Adipose tissue (tissue), 3 donors: Measurements from ENCODE around the gene GMCL1. TPM values are rescaled to one million over a fixed set of nuclear protein-coding genes. Genes with fewer than 3 reads are reported as not detected.
"Not testable (repeated sequence)": the region's sequence is repeated elsewhere in the genome, so short reads cannot be mapped to it uniquely, and the experiment has no call there.

ENCODE experiments used
- H3K27ac ChIP-seq: one replicate; pipeline ENCODE4 v1.5.1; 2013; ENCODE audit warnings: low read depth, low read length
- WGBS, 3 donors: extraction: QIAGEN DNeasy Blood & Tissue Kit; methylation state at CpG; one replicate each; pipeline ENCODE4 v1.1.7; 2013; 5-methylcytosine and 5-hydroxymethylcytosine counted together
- polyA plus RNA-seq, 3 donors: library from polyadenylated mRNA; stranded (reverse); fragments of 200-250 nt; gene quantifications; one replicate each; pipeline ENCODE4 v1.2.3, GENCODE V29; 2013
- donor health status: healthy with polysubstance abuse.
- donor health status: Bipolar disorder and iron deficiency.
- donor health status: healthy.

Gene GMCL1
- polyA plus RNA-seq, 3 donors = 5.8 to 9.2 (median 8.8) TPM

DNA sequence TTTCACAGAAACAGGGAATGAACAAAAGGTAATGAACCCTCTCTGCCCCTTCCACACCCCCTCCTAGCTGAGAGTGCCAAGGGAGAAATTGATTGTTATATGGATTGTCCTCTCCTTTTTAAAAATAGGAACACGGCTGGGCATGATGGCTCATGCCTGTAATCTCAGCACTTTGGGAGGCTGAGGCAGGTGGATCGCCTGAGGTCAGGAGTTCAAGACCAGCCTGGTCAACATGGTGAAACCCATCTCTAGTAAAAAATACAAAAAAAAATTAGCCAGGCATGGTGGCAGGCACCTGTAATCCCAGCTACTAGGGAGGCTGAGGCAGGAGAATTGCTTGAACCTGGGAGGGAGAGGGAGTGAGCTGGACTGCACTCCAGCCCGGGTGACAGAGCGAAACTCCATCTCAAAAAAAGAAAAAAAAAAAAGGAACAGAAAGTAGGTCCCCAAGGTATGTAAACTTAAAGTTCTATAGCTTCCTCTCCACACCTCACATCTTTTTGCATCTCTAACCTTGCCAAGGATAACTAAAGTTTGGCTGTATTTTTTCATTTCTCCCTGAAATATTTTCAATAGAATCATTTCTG lies 26.6 kb upstream of the GMCL1 start:
- not testable (repeated sequence) for H3K27ac ChIP-seq
- 78 to 92% (median 78%) methylated on average over 4 of the region's 4 CpGs for whole genome bisulfite sequencing, 3 donors

GRCh38 chr2:69804416-69804815 lies 25.0 kb upstream of the GMCL1 start:
- WGBS, 3 donors = 52 to 81% (median 63%) methylated on average over 11 of the region's 11 CpGs
- no peak overlapping the region for H3K27ac ChIP-seq

GRCh38 chr2:69805887-69806286 lies 23.6 kb upstream of the GMCL1 start:
- WGBS, 3 donors = 82 to 94% (median 89%) methylated on average over 1 of the region's 1 CpG
- no peak overlapping the region for H3K27ac ChIP-seq

DNA sequence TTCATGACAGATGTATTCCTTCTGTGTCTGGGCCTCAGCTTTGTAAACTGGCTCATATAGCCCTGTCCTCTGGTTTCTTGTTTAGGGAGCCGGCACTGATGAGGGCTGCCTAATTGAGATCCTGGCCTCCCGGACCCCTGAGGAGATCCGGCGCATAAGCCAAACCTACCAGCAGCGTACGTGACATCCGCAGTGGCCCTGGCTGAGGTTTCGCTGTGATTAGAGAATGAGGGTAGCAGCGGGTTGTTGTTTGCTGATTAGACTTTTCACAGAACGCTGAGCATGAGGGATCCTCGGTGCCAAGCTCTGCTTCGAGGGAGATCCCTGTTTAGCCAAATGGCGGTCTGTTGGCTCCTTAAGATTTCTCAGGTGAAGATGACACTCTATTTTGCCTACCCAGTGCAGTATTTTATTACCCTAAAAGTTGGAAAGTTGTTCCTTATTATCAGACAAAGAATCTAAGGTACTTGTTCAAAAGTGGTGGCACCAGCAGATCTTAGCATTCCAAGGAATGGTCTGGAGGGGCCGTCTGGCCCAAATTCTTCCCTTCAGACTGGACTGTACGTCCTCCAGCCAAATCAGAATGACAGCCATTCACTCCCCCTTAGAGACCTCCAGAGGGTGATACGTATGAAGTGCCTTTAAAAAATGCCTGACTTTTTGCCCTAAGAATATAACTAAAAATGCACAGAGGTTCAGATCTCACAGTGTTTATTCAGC lies 21.5 kb upstream of the GMCL1 start:
- 92 to 96% (median 94%) methylated on average over 16 of the region's 16 CpGs for WGBS, 3 donors
- no peak overlapping the region for H3K27ac ChIP-seq

- 94 to 95% (median 95%) methylated on average over 6 of the region's 6 CpGs for WGBS, 3 donors
- H3K27ac ChIP-seq = no peak overlapping the region
These were observed 18.9 kb upstream of the GMCL1 start for GRCh38 chr2:69810550-69810949.

DNA sequence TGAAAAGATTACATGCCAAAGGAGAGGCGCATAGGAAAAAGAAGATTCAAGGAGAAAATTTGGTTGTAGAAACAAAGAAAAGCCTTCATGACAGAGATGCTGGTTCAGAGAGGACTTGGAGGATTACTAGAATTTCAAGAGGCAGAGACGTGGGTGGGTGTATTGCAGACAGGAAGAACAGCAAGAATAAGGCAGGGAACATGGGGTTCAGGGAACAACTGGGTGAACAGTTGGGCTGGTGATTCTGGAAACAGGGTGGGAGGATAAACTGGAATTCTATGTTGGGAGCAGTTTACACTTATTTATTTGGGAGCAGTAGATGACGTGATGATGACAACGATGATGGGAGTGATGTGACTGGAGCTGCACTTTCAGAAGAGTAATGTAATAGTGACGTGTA lies 18.4 kb upstream of the GMCL1 start:
- WGBS, 3 donors = 89 to 90% (median 89%) methylated on average over 5 of the region's 5 CpGs
- H3K27ac ChIP-seq = no peak overlapping the region

DNA sequence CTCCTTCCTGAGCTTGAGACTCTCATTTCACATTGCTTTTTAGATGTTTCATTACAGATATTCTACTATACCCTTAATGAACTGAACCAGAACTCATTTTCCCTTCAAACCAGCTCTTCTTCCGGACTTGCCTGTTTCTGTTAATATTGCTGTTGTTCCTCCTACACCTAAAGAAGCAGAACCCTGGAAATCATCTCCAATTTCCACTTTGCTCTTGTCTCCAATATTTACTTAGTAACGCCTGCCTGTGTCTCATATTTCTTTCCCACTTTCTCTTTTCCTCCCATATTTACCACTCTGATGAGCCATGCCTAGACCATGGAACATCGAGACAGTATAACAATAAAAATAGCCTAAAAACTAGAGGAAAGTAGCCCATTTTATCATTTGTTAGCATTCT lies 17.9 kb upstream of the GMCL1 start:
- H3K27ac ChIP-seq = no peak overlapping the region
- 78 to 85% (median 80%) methylated on average over 3 of the region's 3 CpGs for WGBS, 3 donors

DNA sequence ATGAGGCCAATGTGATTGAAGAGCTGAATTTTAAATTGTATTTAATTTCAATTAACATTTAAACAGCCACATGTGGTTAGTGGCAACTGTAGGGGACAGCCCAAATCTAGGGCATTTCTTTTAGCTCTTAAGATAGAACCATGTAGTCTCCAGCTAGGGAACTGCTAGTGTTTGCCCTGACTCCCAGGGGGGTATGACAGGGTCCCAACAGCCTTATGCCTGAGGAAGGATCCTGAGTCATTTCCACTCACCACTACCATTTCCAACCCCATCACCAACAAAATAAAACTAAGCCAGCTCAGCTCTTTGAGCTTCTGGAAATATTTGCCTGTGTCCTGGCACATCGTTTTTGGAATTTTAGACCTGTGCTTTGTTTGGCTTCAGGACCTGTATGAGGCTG lies 13.7 kb upstream of the GMCL1 start:
- 38 to 72% (median 70%) methylated on average over 1 of the region's 1 CpG for WGBS, 3 donors
- no peak overlapping the region for H3K27ac ChIP-seq

DNA sequence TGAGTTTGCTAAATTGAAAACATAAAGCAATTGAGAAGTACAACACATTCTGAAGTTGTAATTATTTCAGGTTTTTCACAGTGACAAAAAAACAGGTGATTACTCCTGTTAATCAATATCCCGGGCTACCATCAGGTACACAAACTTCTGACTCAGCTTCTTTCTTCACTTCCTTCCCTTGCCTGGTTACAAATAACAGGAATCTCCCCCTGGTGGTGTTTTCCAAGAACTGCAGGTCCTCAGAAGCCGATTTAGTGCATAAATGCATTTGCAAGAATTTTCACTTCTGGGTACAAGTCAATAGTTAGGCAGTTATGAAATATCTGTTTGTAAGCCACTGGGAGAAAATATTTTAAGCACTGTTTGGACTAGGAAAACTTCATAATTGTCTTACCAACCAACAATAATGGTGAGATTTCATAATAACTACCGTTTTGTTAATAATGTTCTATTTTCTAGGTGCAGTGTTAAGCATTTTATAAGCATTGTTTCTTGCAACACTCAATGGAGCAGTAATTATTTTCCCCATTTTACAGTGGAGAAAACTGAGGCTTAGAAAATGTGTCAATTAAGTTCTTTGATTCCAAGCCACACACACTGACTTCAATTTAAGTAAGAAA lies 12.4 kb upstream of the GMCL1 start:
- 11 to 15% (median 13%) methylated on average over 3 of the region's 3 CpGs for WGBS, 3 donors

DNA sequence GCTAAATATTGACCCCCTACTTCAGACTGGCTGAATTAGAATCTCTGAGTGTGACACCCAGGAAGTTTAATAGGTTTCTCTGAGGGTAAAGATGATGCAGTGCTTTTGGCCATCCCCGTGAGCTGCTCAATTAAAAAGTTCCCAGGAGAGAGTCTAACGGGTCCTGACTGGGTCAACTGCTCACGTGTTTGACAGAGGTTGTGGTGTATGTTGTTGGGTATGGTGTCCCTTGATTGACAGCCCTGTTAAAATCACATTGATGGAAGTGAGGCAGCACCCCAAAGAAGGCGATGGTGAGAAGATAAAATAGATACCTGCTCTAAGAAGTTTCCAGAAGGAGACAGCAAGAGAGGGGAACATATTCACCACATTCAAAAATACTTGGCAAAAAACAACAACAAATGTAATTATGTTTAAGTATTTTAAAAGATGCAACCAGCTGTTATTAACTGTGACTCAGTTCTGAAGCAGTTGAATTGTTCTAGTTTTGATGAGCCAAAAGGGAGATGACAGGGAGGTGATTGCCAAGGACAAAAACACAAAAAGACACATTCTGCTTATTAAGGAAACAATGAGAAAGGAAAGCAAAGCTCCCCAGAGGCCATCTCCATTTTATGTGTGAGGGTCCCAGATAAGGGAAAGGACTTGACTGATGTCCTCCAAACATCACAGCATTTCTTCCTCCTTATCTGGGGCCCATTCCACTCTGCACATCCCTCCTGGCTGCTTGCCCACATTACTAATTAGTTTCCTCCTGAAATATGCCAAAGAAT lies 11.5 kb upstream of the GMCL1 start:
- H3K27ac ChIP-seq = no peak overlapping the region
- WGBS, 3 donors = 61 to 78% (median 74%) methylated on average over 4 of the region's 4 CpGs

More for the DNA sequence above, 12.4 kb upstream of the GMCL1 start:
- no peak overlapping the region for H3K27ac ChIP-seq

DNA sequence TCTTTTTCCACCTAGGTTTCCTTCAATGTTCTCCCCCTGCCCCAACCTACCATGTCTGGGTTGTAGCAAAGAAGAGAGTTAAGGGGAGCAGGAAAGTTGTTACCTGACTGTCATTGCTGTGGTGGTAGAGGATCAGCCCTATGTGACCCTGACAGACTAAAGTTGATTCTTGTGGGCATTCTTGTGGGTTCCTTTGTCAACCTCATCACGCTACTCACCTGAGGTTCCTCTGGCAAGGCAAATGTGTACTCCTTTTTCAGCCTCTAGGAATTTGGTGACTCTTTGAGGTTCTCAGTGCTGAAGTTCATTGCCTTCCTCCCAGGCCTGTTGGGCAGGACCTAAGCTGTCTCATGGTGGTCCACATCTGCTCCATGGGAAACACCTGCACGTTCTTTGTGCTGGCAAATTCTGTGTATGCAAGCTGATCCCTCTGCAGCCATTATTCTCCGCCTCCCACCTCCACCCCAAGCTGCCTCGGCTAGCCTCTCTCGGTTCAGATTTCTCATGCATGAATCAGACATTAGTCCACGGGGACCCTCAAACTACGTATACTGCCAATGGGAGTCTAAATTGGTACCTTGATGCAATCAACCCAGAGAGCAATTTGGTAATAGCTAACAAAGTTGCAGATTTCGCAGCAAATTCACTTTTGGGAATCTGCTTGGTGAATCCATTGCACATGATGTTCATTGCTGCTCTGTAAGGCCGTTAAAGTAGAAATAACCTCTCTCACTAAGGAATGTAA lies 1.5 kb upstream of the GMCL1 start:
- H3K27ac ChIP-seq = no peak overlapping the region
- 69 to 78% (median 71%) methylated on average over 9 of the region's 9 CpGs for WGBS, 3 donors

- 5 to 8% (median 6%) methylated on average over 7 of the region's 7 CpGs for WGBS, 3 donors
These were observed 563 bp upstream of the GMCL1 start for GRCh38 chr2:69828938-69829255.

GRCh38 chr2:69830045-69830905 lies 815 bp downstream of the GMCL1 start:
- WGBS, 3 donors = 1% methylated on average over 43 to 45 of the region's 45 CpGs
- H3K27ac ChIP-seq = no peak overlapping the region

More at GRCh38 chr2:69828938-69829255, 563 bp upstream of the GMCL1 start:
- no peak overlapping the region for H3K27ac ChIP-seq

GRCh38 chr2:69830906-69831241 lies 1.4 kb downstream of the GMCL1 start:
- not testable (repeated sequence) for H3K27ac ChIP-seq
- WGBS, 3 donors = 72 to 87% (median 85%) methylated on average over 13 of the region's 13 CpGs

- no peak overlapping the region for H3K27ac ChIP-seq
- WGBS, 3 donors = 91 to 96% (median 94%) methylated on average over 6 of the region's 6 CpGs
These were observed 2.0 kb downstream of the GMCL1 start for GRCh38 chr2:69831354-69831905.

DNA sequence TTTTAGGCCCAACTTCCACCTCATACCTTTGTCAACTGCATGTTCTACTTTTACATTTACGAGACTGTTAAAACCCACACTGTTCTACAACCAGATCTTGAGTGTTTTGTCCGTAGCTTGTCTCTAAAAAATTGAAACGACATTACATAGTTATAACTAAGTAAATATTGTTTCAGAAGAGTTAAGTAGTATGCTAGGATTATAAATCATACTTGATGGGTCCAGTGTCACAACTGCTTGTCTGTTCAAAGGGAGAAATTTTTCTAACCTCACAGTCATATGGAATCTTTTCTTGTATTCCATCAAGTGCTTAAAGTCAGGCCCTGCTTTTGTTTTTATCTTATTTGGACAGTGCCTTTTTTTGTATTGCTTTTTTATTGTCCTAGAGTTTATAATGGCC lies 4.3 kb downstream of the GMCL1 start:
- H3K27ac ChIP-seq = no peak overlapping the region
- 66 to 91% (median 79%) methylated on average over 3 of the region's 3 CpGs for WGBS, 3 donors

GRCh38 chr2:69835666-69836065 lies 6.2 kb downstream of the GMCL1 start:
- WGBS, 3 donors = 89 to 93% (median 90%) methylated on average over 2 of the region's 2 CpGs
- H3K27ac ChIP-seq = no peak overlapping the region
